OCI-LY7 (cell line): ENCODE data around the gene TRIP13.

Source experiments
- CTCF ChIP-seq: fragments of 200-600 bp; sonication (generic); conservative IDR thresholded peaks from 2 replicates; pipeline ENCODE4 v1.5.1; 2014; ENCODE audit warnings: mild to moderate bottlenecking, antibody characterized with exemption, low read length, moderate library complexity, mixed read lengths
- EZH2phosphoT487 ChIP-seq: fragments of 200-600 bp; sonication (generic); IDR thresholded peaks from 2 replicates; pipeline ENCODE4 v1.6.1; 2018; ENCODE audit warnings: low read depth, borderline replicate concordance, mild to moderate bottlenecking, mixed run types, antibody characterized with exemption, low read length, moderate library complexity, mixed read lengths

GRCh38 chr5:966345-966710 lies 73.6 kb downstream of the TRIP13 start:
- TF ChIP-seq CTCF, result no peak
- TF ChIP-seq EZH2phosphoT487, result no peak
